B cell (primary cell): Measurements from ENCODE around the gene SPRYD3. TPM values are rescaled to one million over a fixed set of nuclear protein-coding genes. Genes with fewer than 3 reads are reported as not detected.

Experiments
- ATAC-seq: fragments of 200-7000 bp; cut with Tn5 transposase; one replicate; pipeline ENCODE4 v1.10.0; 2021; ENCODE audit warnings: low read depth, mild to moderate bottlenecking, moderate number of reproducible peaks, moderate library complexity
- CTCF ChIA-PET: fragments of 350-600 bp; sonication (Branson Sonifier 250); formaldehyde crosslinking; loops from one replicate; lab custom pipeline; 2021; ENCODE audit warnings: antibody characterized with exemption, inconsistent platforms; lab: Charles Lee
- POLR2A ChIA-PET: fragments of 350-600 bp; sonication (Branson Sonifier 250); formaldehyde crosslinking; loops from one replicate; lab custom pipeline; 2021; ENCODE audit warnings: antibody characterized with exemption; lab: Charles Lee
- DNase-seq: peaks from one replicate; pipeline ENCODE4 v3.0.0; 2013
- H2AFZ ChIP-seq: 2 replicates; pipeline ENCODE4 v1.6.1; 2012; ENCODE audit warnings: mild to moderate bottlenecking, low read depth, low read length; ENCODE audit not compliant: insufficient read depth, poor library complexity, severe bottlenecking
- H3K27ac ChIP-seq, 2 donors: 1 replicate in 1 of 2; 2 replicates in 1 of 2; pipeline ENCODE4 v1.5.1; 2012 to 2013; ENCODE audit warnings: low read length in 2 of 2, mild to moderate bottlenecking in 2 of 2, moderate library complexity in 1 of 2
- H3K27me3 ChIP-seq, 4 experiments: fragments of 200-600 bp in 1 of 4; sonication (generic) in 1 of 4; replicated peaks in 1 of 4; 1 replicate in 2 of 4; 2 replicates in 2 of 4; pipeline versions ENCODE4 v1.6.1 to v1.7.0; 2013 to 2016; ENCODE audit warnings: low read length in 3 of 4, mild to moderate bottlenecking in 2 of 4, mixed read lengths in 1 of 4, moderate library complexity in 1 of 4; ENCODE audit not compliant: insufficient read depth in 4 of 4, control insufficient read depth in 3 of 4; ENCODE audit errors: control extremely low read depth in 1 of 4
- H3K36me3 ChIP-seq, 2 experiments: replicated peaks in 1 of 2; 1 replicate in 1 of 2; 2 replicates in 1 of 2; pipeline versions ENCODE4 v1.6.1 to v1.7.1; 2013; ENCODE audit warnings: low read length in 1 of 2; ENCODE audit not compliant: insufficient read depth in 2 of 2, control insufficient read depth in 1 of 2; ENCODE audit errors: control extremely low read depth in 1 of 2, extremely low read depth in 1 of 2
- H3K4me1 ChIP-seq, 2 donors: fragments of 200-600 bp in 1 of 2; sonication (generic) in 1 of 2; 1 replicate in 1 of 2; 2 replicates in 1 of 2; pipeline versions ENCODE4 v1.5.1 to v1.6.1; 2013 to 2017; ENCODE audit warnings: low read length in 2 of 2; ENCODE audit not compliant: control insufficient read depth in 2 of 2, insufficient read depth in 2 of 2
- H3K4me2 ChIP-seq: replicated peaks from 2 replicates; pipeline ENCODE3; 2012; ENCODE audit warnings: mild to moderate bottlenecking, low read depth, low read length; ENCODE audit not compliant: poor library complexity, severe bottlenecking
- H3K4me3 ChIP-seq, 5 experiments: fragments of 200-600 bp in 1 of 5; sonication (generic) in 1 of 5; 1 replicate in 3 of 5; 2 replicates in 2 of 5; pipeline versions ENCODE4 v1.5.1 to v1.7.0; 2011 to 2016; ENCODE audit warnings: low read length in 4 of 5, mild to moderate bottlenecking in 4 of 5, low read depth in 2 of 5, control low read depth in 1 of 5, moderate library complexity in 1 of 5; ENCODE audit not compliant: insufficient read depth in 1 of 5; ENCODE audit errors: control extremely low read depth in 1 of 5, extremely low read depth in 1 of 5
- H3K79me2 ChIP-seq: fragments of 200-600 bp; sonication (generic); one replicate; pipeline ENCODE4 v1.6.0; 2016; ENCODE audit warnings: low read length; ENCODE audit not compliant: control insufficient read depth, insufficient read depth
- H3K9ac ChIP-seq: fragments of 200-600 bp; sonication (generic); 2 replicates; pipeline ENCODE4 v1.6.1; 2017; ENCODE audit warnings: mild to moderate bottlenecking, low read length, moderate library complexity
- H3K9me3 ChIP-seq, 3 donors: one replicate each; pipeline versions ENCODE4 v1.6.1 to v1.7.1; 2013; ENCODE audit warnings: low read length in 2 of 3; ENCODE audit not compliant: control insufficient read depth in 2 of 3, insufficient read depth in 1 of 3; ENCODE audit errors: control extremely low read depth in 1 of 3
- H4K20me1 ChIP-seq: 2 replicates; pipeline ENCODE4 v1.6.0; 2012; ENCODE audit warnings: mild to moderate bottlenecking, low read length; ENCODE audit not compliant: insufficient read depth, control insufficient read depth, poor library complexity, severe bottlenecking
- H3K27ac Mint-ChIP-seq: one replicate; pipeline ENCODE4 v1.8.0; 2021; ENCODE audit warnings: mixed read lengths
- H3K27me3 Mint-ChIP-seq: one replicate; pipeline ENCODE4 v1.8.0; 2021; ENCODE audit warnings: mixed read lengths
- H3K4me1 Mint-ChIP-seq: one replicate; pipeline ENCODE4 v1.8.0; 2021; ENCODE audit warnings: mixed read lengths
- H3K4me3 Mint-ChIP-seq: one replicate; pipeline ENCODE4 v1.8.0; 2021; ENCODE audit warnings: mixed read lengths
- H3K9me3 Mint-ChIP-seq: one replicate; pipeline ENCODE4 v1.8.0; 2022; ENCODE audit warnings: mixed read lengths; ENCODE audit not compliant: insufficient read depth
- EZH2 ChIP-seq: IDR thresholded peaks from 2 replicates; pipeline ENCODE4 v1.6.1; 2012; ENCODE audit warnings: borderline replicate concordance, low read depth, mild to moderate bottlenecking, moderate library complexity, low read length; ENCODE audit not compliant: insufficient read depth, poor library complexity, severe bottlenecking
- WGBS: methylation state at CpG from one replicate; pipeline ENCODE4 v1.1.5; 2013; ENCODE audit warnings: missing lambda C conversion rate; ENCODE audit not compliant: insufficient coverage; 5-methylcytosine and 5-hydroxymethylcytosine counted together
- intact Hi-C: fragments of 100-400 bp; cut with micrococcal nuclease; formaldehyde crosslinking; loops from one replicate; pipeline ENCODE4 v1.10.0; 2022
- polyA plus RNA-seq: library from polyadenylated mRNA; depleted of rRNA; stranded (reverse); fragments of >200 nt; gene quantifications from 2 replicates; pipeline ENCODE4 v1.2.3, GENCODE V29; 2012
- total RNA-seq, 2 donors: library from RNA; stranded (reverse); fragments of 120-200 nt in 1 of 2; gene quantifications; 1 replicate in 1 of 2; 2 replicates in 1 of 2; pipeline versions ENCODE4 v1.2.3 to v1.2.4, GENCODE V29; 2013 to 2022
- TF ChIP-seq, protein P1 (sequence below): fragments of 200-600 bp; IDR thresholded peaks from one replicate; pipeline ENCODE4 v1.8.0; 2022; ENCODE audit warnings: antibody characterized with exemption, mild to moderate bottlenecking

SPRYD3 gene
- total and polyA plus RNA-seq, 2 donors (not counting 1 experiment from before 2014, with no cell fraction given): 15.9 to 43.3 TPM

DNA sequence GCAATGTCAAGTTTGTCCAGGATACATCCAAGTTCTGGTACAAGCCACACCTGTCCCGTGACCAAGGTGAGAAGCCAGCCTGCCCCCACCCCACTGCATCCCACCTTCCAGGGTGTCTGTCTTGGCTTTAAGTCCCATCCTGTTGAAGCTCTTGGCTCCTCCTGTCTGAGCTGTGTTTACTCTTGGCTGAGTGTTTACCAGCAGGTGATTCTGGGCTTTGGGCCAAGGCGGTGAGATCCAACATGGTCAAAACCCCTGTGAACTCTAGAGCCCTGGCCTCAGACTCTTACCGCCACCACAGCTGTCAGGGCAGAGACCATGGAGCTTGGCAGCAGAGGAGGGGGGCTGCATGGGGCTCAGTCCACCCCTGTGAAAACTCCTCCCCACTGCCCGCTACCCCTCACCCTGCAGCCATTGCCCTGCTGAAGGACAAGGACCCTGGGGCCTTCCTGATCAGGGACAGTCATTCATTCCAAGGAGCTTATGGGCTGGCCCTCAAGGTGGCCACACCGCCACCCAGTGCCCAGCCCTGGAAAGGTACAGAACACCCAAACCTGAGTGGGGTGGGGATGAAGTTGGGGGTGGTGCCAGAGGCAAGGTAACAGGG, 17.7 kb downstream of the SPRYD3 start:
- 87% methylated on average over 4 of the region's 5 CpGs for WGBS
- DNase-seq (no peak), ATAC-seq (no peak)
- no peak overlapping the region for H3K4me2 ChIP-seq
- peaks cover 0 to 27% of the 10 kb centered on the region in 2 experiments for H3K36me3 ChIP-seq
- no peak overlapping the region for H3K4me3 ChIP-seq
- Mint-ChIP-seq H3K4me3 (no peak overlapping the region), H3K27me3 (no peaks in the 10 kb centered on the region), H3K9me3 (no peaks in the 10 kb centered on the region), H3K27ac (no peak overlapping the region), H3K4me1 (peaks cover 4% of the 10 kb centered on the region)
- H3K27ac ChIP-seq: no peak overlapping the region
- no peak for TF ChIP-seq EZH2
- TF ChIP-seq, protein P1, sequence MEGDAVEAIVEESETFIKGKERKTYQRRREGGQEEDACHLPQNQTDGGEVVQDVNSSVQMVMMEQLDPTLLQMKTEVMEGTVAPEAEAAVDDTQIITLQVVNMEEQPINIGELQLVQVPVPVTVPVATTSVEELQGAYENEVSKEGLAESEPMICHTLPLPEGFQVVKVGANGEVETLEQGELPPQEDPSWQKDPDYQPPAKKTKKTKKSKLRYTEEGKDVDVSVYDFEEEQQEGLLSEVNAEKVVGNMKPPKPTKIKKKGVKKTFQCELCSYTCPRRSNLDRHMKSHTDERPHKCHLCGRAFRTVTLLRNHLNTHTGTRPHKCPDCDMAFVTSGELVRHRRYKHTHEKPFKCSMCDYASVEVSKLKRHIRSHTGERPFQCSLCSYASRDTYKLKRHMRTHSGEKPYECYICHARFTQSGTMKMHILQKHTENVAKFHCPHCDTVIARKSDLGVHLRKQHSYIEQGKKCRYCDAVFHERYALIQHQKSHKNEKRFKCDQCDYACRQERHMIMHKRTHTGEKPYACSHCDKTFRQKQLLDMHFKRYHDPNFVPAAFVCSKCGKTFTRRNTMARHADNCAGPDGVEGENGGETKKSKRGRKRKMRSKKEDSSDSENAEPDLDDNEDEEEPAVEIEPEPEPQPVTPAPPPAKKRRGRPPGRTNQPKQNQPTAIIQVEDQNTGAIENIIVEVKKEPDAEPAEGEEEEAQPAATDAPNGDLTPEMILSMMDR: no peak
- intact Hi-C loops: no loop called here
- H4K20me1 ChIP-seq: peaks cover 20% of the 10 kb centered on the region
- no peaks in the 10 kb centered on the region for H3K4me1 ChIP-seq
- no peak overlapping the region for H3K9ac ChIP-seq
- ChIA-PET POLR2A (interaction anchor here (0.6 kb wide), 1 partner anchor 23 kb away, joined by 3 read pairs; no protein-coding TSS in a partner anchor), CTCF (interaction anchor here (0.6 to 14.1 kb wide), 4 partner anchors 10 to 59 kb away, joined by 3 to 344 read pairs (median 3); partner anchors contain the start of genes IGFBP6 and SOAT2)
- no peak overlapping the region for H2AFZ ChIP-seq
- peaks cover 0 to 3% (median 0%) of the 10 kb centered on the region in 3 donors for H3K9me3 ChIP-seq
- H3K27me3 ChIP-seq: peaks cover 0 to 10% (median 0%) of the 10 kb centered on the region in 4 experiments
- H3K79me2 ChIP-seq: no peaks in the 10 kb centered on the region

DNA sequence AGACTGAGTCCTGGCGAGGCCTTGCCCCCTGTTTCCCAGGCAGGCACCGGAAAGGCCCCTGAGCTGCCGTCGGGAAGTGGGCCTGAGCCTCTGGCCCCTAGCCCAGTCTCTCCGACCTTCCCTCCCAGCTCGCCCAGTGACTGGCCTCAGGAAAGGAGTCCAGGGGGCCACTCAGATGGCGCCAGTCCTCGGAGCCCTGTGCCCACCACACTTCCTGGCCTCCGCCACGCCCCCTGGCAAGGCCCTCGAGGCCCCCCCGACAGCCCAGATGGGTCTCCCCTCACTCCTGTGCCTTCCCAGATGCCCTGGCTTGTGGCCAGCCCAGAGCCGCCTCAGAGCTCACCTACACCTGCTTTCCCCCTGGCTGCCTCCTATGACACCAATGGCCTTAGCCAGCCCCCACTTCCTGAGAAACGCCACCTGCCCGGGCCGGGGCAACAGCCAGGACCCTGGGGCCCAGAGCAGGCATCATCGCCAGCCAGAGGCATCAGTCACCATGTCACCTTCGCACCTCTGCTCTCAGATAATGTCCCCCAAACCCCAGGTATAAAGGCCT, 18.4 kb downstream of the SPRYD3 start:
- ATAC-seq: no peak
- Histone ChIP-seq H3K4me3 (no peak overlapping the region), H3K27ac (no peak overlapping the region), H3K4me1 (no peaks in the 10 kb centered on the region), H3K27me3 (peaks cover 0 to 10% (median 0%) of the 10 kb centered on the region in 4 experiments), H3K9ac (no peak overlapping the region), H3K79me2 (no peaks in the 10 kb centered on the region), H3K9me3 (peaks cover 0 to 3% (median 0%) of the 10 kb centered on the region in 3 donors), H3K4me2 (no peak overlapping the region), H4K20me1 (peaks cover 16% of the 10 kb centered on the region), H2AFZ (no peak overlapping the region), H3K36me3 (peaks cover 0 to 20% of the 10 kb centered on the region in 2 experiments)
- ChIA-PET CTCF (interaction anchor here (0.6 to 14.1 kb wide), 2 partner anchors 37 to 44 kb away, joined by 3 to 344 read pairs; partner anchors contain the start of genes IGFBP6 and SOAT2), POLR2A (interaction anchor here (0.6 kb wide), 1 partner anchor 146 kb away, joined by 3 read pairs; the partner anchor contains the start of gene ITGB7)
- no peak for DNase-seq
- intact Hi-C loops: no loop called here
- Mint-ChIP-seq H3K9me3 (no peaks in the 10 kb centered on the region), H3K4me3 (no peak overlapping the region), H3K4me1 (no peaks in the 10 kb centered on the region), H3K27ac (no peak overlapping the region), H3K27me3 (no peaks in the 10 kb centered on the region)
- 71% methylated on average over 14 of the region's 18 CpGs for whole genome bisulfite sequencing
- no peak for TF ChIP-seq EZH2
- TF ChIP-seq, protein P1: no peak
